ENCODE results near the gene PDLIM7. TPM values are rescaled to one million over a fixed set of nuclear protein-coding genes. Genes with fewer than 3 reads are reported as not detected.

PDLIM7 gene
- total and polyA plus RNA-seq, 10 of the 15 experiments (the other 5 are each of a cell fraction or from before 2014, with no cell fraction given), result 0.82 to 36.6 (median 19.3) TPM

DNA sequence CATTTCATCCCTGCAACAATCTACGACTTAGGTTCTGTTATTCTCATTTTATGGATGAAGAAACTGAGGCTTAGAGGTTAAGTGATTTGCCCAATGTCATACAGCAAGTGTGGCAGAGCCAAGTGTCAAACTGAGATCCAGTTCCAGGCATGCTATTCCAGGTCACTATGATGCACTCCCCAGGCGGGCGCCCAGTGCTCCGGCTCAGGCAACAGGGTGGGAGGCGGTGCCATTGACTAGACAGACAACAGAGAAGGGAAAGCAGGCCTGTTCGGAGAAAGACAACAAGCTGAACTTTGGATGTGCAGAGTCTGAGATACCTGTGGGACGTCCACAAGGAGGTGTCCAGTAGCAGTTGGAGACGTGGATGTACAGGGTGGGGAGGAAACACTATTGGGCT lies 30.2 kb upstream of the PDLIM7 start:
- in situ Hi-C loops (cut with MboI), result no loop called here
- Histone ChIP-seq H2AFZ (ENCODE audit: control insufficient read depth, low read depth, low read length) (no peak overlapping the region), H3K4me2 (ENCODE audit: control insufficient read depth, insufficient read depth) (no peak overlapping the region), H4K20me1 (ENCODE audit: control insufficient read depth, insufficient read depth) (no peaks in the 10 kb centered on the region), H3K79me2 (ENCODE audit: control insufficient read depth, insufficient read depth, low read length) (no peaks in the 10 kb centered on the region), H3K36me3 (ENCODE audit: control insufficient read depth in 2 of 2, insufficient read depth in 2 of 2, low read length in 1 of 2) (peaks cover 13 to 16% of the 10 kb centered on the region in 2 experiments; a peak in 3 of 4 replicates), H3K27me3 (replicated peaks in 1 of 2; ENCODE audit: control insufficient read depth in 2 of 2, insufficient read depth in 2 of 2, low read length in 1 of 2) (no peaks in the 10 kb centered on the region), H3K9ac (ENCODE audit: control insufficient read depth, insufficient read depth, low read length) (no peak overlapping the region), H3K4me3 (no peak overlapping the region), H3K9me3 (replicated peaks; ENCODE audit: control insufficient read depth, insufficient read depth, low read length) (no peaks in the 10 kb centered on the region), H3K4me1 (ENCODE audit: control insufficient read depth, insufficient read depth, low read length) (no peaks in the 10 kb centered on the region), H3K27ac (ENCODE audit: control insufficient read depth, insufficient read depth) (no peak overlapping the region)
- no TSS peak for BruUV-seq (replicated peaks)
- POLR2A ChIA-PET, result no interaction called here
- no peak for FAIRE-seq
- SMC1A ChIA-PET (ENCODE audit: uncharacterized antibody, unreplicated experiment), result no interaction called here
- CTCF ChIA-PET, result no interaction called here
- DNase-seq (ENCODE audit: low read depth, low spot score), result no peak
- intact Hi-C loops (cut with micrococcal nuclease; ENCODE audit: unreplicated experiment), result no loop called here
- WGBS (ENCODE audit: insufficient coverage, insufficient replicate concordance, low lambda C conversion rate, missing lambda C conversion rate), result 93% methylated on average over 8 of the region's 8 CpGs
- RAD21 ChIA-PET (ENCODE audit: unreplicated experiment), result no interaction called here
- TF ChIP-seq, protein P1, sequence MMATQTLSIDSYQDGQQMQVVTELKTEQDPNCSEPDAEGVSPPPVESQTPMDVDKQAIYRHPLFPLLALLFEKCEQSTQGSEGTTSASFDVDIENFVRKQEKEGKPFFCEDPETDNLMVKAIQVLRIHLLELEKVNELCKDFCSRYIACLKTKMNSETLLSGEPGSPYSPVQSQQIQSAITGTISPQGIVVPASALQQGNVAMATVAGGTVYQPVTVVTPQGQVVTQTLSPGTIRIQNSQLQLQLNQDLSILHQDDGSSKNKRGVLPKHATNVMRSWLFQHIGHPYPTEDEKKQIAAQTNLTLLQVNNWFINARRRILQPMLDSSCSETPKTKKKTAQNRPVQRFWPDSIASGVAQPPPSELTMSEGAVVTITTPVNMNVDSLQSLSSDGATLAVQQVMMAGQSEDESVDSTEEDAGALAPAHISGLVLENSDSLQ (IDR thresholded peaks at IDR 0.05), result no peak
- TF ChIP-seq ZNF217 (IDR thresholded peaks at IDR 0.05) (no peak), ZBTB11 (CRISPR knock-in tag; IDR thresholded peaks at IDR 0.05) (no peak), STAT3 (IDR thresholded peaks at IDR 0.05; ENCODE audit: low read depth, low read length) (no peak)
- TF ChIP-seq, protein P2, sequence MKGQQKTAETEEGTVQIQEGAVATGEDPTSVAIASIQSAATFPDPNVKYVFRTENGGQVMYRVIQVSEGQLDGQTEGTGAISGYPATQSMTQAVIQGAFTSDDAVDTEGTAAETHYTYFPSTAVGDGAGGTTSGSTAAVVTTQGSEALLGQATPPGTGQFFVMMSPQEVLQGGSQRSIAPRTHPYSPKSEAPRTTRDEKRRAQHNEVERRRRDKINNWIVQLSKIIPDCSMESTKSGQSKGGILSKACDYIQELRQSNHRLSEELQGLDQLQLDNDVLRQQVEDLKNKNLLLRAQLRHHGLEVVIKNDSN (IDR thresholded peaks at IDR 0.05; ENCODE audit: borderline replicate concordance, extremely low read length, insufficient read depth, low read depth, low read length), result no peak
- no peak for ATAC-seq

Data from GM12878 (cell line).